ENCODE measurements around the gene LGR5. TPM values are rescaled to one million over a fixed set of nuclear protein-coding genes. Genes with fewer than 3 reads are reported as not detected.

The LGR5 gene
- total and polyA plus RNA-seq, 2 of the 13 experiments (the other 11 are each of a cell fraction or from before 2014, with no cell fraction given), result 37.0 to 121 TPM

DNA sequence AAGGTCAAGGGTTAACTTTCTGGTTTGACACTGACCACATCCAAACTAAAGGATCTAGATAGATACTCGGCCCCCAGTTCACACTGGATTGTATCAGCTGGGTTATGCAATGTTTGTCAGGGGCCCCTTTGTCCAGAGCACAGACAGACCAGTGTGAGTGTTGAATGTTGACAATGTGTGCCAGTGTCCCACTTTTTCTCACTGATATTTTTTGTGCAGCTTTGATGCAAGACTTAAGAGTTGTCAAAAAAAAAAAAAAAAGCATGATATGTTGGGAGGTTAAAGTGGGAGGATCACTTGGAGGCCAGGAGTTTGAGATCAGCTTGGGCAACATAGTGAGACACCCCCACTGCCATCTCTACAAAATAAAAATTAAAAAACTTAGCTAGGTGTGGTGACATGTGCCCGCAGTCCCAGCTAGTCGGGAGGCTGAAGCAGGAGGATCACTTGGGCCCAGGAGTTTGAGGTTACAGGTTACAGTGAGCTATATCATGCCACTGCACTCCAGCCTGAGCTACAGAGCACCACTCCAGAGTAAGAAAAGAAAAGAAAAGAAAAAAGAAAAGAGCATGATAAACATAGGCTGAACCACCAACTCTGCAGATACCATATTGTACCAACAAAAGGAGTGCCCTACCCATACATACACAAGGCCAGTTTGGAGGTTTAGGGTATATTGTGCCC, 97.5 kb downstream of the LGR5 start (continued):
- TF ChIP-seq MLXIP (CRISPR knock-in tag; IDR thresholded peaks at IDR 0.05; ENCODE audit: borderline replicate concordance) (no peak), MAZ (IDR thresholded peaks at IDR 0.05; ENCODE audit: borderline replicate concordance, low read depth, low read length) (no peak), MAZ (CRISPR knock-in tag; IDR thresholded peaks at IDR 0.05; ENCODE audit: low read depth) (0 out of 2 replicates have a peak, but pooled peaks have one; percentile 31), ZNF230 (CRISPR knock-in tag; IDR thresholded peaks at IDR 0.05) (no peak; the same call in 1 of the 2 replicates), MBNL3 (CRISPR knock-in tag; conservative IDR thresholded peaks at IDR 0.05) (no peak), RBM39 (IDR thresholded peaks at IDR 0.05; ENCODE audit: low read depth, low read length, poor library complexity, severe bottlenecking) (no peak), HOXA7 (CRISPR knock-in tag; IDR thresholded peaks at IDR 0.05) (no peak), ISL2 (CRISPR knock-in tag; IDR thresholded peaks at IDR 0.05) (peak; percentile 96), PLRG1 (conservative IDR thresholded peaks at IDR 0.05) (no peak), ZNF792 (CRISPR knock-in tag; IDR thresholded peaks at IDR 0.05) (peak; percentile 65), EHMT2 (IDR thresholded peaks at IDR 0.05; ENCODE audit: borderline replicate concordance, low read depth, low read length) (peak; percentile 48; the same call in 1 of the 2 replicates), ZNF281 (CRISPR knock-in tag; IDR thresholded peaks at IDR 0.05; ENCODE audit: borderline replicate concordance) (peak; percentile 47; the same call in 1 of the 2 replicates), BRCA1 (CRISPR knock-in tag; IDR thresholded peaks at IDR 0.05) (no peak), ZNF777 (CRISPR knock-in tag; IDR thresholded peaks at IDR 0.05) (no peak), NCOA1 (CRISPR knock-in tag; IDR thresholded peaks at IDR 0.05) (no peak), ZNF282 (IDR thresholded peaks at IDR 0.05; ENCODE audit: partially characterized antibody) (no peak), SMARCC2 (IDR thresholded peaks at IDR 0.05) (no peak)
